CD4-positive, alpha-beta T cell treated with Interleukin-12 subunit alpha and Interleukin-12 subunit beta, for 1 hour (primary cell): ENCODE results near the gene OR6B2.
"Not testable (repeated sequence)": the region's sequence is repeated elsewhere in the genome, so short reads cannot be mapped to it uniquely, and the experiment has no call there.

ENCODE experiments used
- DNase-seq: peaks from one replicate; pipeline ENCODE4 v3.0.0-alpha.2; 2020

Gene OR6B2

DNA sequence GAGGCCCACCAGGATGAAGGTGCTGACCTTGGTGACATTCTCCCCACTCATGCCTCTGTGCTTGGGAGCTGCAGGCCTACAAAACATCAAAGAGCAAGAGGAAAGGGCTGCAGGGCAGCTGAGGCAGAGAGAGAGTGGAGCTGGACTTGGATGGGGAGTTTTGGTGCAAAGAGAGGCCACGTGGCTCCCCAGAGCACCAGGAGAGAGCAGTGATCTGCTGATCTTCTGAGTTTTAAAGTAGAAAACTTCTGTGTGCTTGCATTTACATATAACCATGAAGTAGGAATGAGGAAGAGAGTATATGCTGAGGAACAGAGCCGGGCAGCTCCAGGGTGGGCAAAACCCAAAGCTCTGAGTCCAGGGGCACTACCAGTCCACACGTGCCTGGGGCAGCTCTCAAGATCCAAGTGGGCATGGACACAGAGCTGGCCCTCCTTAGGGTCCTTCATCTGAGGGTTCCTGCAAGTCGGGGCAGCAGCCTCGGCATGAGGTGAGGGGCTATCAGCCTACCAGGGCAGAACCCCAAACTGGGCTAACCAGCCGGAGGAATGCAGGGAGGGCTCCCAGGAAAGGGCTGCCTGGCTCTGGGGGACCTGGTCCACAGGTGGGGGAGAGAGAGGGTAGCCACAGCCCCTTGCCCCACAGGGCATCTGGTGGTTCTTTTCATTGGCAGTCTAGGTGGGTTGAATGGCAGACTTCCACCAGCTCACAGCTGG is at the start of gene OR6B2:
Gene OR6B2 (minus strand): TSS at position 51 of the 716 bp plus-strand sequence. CDS start 0 bp downstream, at position 51.
- DNase-seq: no peak

GRCh38 chr2:240078631-240079030 is 48.4 kb upstream of the OR6B2 start:
- DNase-seq: no peak

- DNase-seq: no peak
Observed at GRCh38 chr2:240077442-240077841, 47.2 kb upstream of the OR6B2 start.

GRCh38 chr2:240074545-240074944 is 44.3 kb upstream of the OR6B2 start:
- DNase-seq: no peak

- no peak for DNase-seq
Observed at GRCh38 chr2:240070907-240071306, 40.7 kb upstream of the OR6B2 start.

DNA sequence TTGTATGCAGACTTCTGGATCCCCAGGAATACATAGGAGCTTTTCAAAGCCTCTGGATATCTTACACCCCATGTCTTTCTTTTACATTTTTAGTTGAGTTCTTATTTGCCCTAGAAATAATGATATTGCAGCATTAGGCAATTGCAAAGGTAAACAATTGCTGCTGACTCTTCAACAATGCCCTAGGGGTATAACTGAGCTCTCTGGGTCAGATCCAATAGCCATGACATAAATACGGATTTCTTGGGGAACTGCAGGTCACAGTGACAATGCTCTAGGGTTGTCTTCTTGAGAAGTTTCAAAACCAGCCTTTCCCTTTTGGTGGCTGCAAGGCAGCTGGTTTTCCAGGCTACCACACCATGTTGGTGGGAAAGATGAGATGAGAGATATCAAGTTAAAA is 39.6 kb upstream of the OR6B2 start:
- no peak for DNase-seq

DNA sequence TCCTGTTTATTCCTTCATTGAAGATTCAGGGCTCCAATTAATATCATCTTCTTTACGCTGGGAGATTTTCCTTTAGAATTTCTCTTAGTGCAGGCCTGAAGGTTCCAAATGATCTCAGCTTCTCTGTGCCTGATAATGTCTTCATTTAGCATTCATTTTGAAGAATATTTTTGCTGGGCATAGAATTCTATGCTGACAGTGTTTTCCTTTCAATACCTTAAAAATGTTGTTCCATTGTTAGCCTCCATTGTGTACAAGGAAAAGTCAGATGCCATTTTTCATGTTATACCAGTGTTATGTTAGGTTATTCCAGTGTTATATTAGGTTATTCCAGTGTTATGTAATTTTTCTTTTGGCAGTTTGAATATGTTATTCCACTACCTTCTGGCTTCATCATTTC is 38.0 kb upstream of the OR6B2 start:
- no peak for DNase-seq

GRCh38 chr2:240066489-240066888 is 36.3 kb upstream of the OR6B2 start:
- no peak for DNase-seq

DNA sequence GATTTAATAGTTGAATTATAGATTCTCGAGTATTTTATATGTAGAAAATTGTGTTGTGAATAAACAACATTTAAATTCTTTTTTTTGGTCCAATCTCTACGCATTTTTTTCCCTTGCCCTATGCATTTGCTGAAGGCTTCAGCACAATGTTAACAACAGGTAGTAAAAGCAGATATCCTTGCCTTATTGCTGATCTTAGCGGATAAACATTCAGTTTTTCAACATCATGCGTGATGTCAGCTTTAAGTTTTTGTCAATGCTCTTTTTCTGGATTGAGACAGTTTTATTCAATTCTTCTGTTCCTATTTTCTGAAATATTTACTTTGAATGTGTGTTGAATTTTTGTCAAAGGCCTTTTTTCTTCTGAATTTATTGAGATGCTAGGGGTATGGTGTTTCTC is 34.7 kb upstream of the OR6B2 start:
- DNase-seq: no peak

- peak; percentile 63 for DNase-seq
Observed at GRCh38 chr2:240060977-240061591, 30.9 kb upstream of the OR6B2 start.

GRCh38 chr2:240056678-240057077 is 26.4 kb upstream of the OR6B2 start:
- DNase-seq: no peak

DNA sequence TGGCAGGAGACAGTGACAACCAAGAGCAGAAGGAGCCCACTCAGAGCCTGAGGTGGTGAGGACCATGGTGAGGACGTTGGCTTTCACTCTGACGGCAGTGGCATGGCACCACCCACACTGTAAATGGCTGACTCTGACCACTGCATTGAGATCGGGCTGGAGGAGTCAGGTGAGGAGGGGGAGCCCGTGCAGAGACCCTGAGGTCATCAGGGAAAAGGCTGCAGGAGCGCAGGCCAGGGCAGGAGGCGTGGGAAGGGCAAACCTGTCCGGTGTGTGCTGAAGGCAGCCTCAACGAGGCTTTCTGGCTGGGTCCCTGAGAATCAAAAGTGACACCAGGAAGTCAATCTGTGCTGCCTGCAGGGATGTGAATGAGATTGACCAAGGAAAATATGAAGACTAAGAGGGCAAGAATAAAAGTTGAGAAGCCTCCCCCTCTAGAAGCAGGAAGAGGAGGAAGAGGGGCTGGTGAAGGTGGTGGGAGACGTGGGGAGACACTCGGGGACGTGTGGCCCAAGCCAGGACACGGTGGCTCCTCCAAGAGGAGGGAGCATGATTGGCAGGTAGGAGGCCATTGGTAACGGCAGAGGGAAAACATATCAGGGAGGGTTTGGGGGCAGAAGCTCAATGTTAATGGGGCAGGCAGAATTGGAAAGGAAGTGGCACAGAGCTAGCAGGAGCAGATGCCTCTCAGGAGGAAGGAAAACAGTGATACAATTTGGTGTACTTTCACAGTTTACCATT is 25.1 kb upstream of the OR6B2 start:
- no peak for DNase-seq

DNA sequence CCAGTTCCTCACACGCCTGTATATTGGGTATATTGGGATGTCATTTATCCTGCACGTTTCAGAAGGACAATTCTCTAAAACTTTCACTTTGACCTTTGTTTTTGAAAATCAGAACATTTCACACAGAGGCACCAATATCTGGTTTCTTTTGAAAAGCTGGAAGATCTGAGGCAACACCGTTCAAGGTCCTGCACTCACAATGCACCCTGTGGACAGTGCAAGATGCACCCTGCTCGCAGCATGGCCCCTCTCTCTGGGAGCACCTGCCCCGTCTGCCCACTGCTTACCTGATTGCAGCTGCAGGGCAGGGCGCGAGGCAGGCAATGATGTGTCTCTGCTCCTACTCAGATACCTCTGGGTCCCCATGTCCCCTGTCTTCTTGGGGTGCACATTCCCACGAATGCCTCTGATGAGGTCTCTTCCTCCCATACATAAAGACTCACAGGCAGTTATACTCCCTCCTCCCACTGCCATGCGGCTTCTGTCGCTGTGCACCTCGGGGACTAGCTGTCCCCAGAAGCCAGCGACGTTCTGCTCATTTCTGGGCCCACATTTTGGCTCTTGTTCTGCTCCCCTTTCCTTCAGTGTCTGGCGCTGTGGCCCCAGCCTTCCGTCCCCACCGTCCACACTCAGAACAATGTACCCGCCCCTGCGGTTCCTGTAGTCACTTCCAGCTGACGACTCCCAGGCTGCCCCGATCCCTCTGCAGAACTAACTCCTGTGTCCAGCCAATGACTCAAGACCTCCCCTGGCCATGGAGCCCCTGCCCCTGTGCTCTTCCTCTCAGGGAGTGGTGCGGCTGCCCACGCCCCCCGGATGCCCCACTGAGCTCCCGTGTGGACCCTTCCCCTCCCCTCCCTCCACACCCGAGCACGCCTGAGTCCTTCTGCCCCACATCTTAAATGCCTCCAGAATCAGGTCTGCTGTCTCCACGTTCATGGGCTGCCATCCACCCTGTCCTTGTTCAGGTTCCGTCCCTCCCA is 23.2 kb upstream of the OR6B2 start, which contains the start of gene OR6B3:
Gene OR6B3 (minus strand): TSS at position 349 of the 983 bp plus-strand sequence.
- DNase-seq: no peak

DNA sequence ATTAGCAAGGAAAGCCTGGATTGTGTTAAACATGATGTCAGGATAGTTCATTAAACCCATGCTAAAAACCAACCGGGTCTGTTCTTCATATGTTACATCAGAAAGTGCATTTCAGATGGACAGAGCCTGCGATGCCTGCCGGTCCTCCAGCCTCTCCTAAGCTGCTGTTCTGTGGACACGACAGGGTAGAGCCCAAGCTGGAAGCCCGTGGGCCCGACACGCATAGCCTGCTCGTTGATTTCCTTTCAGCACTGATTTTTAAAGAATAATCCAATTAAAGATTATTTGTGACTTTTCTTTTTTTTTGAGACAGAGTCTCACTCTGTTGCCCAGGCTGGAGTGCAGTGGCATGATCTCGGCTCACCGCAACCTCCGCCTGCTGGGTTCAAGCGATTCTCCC is 22.3 kb upstream of the OR6B2 start:
- DNase-seq: no peak

DNA sequence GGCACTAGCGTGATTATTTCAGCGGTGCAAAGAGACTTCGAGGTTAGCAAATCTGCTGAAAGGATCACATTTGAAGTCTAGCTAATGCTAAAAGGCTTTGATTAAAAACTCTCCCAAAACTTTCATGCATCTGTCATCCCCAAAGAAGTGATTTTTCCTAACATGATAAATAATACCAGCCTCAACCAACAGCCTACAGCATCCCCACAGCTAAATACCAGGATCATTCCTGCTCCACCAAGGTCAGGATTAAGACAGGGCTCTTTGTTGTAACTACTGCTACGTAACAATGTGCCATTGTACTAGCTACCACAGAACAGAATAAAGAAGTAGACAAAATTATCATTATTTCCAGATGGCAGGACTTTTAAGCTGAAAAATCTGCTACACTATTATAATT is 21.5 kb upstream of the OR6B2 start:
- DNase-seq: no peak

DNA sequence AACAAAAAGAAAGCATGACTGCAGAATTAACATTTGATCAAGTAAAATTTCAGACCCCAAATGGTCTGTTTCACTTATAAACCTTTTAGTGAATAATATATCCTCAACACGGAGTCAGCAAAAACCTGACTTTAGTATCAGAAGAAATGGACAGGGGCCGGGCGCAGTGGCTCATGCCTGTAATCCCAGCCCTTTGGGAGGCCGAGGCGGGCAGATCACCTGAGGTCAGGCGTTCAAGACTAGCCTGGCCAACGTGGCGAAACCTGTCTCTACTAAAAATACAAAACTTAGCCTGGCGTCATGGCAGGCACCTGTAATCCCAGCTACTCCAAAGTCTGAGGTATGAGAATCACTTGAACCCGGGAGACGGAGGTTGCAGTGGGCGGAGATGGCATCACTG is 20.0 kb upstream of the OR6B2 start:
- no peak for DNase-seq

GRCh38 chr2:240048237-240048636 is 18.0 kb upstream of the OR6B2 start:
- DNase-seq: no peak

DNA sequence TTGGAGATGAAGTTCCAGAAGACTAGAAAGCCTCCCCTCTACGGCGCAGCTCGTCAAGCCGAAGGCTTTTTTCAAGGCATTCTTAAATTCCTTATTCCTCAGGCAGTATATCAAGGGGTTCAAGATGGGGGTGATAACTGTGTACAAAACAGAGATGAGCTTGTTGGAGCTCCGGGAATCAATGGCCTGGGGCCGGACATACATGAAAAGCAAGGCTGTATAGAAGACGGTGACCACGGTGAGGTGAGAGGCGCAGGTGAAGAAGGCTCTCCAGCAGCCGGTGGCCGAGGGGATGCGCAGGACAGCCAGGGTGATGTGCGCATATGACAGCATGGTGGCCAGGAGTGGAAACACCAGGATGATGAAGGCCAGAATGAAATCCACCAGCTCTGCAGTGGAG is 14.9 kb upstream of the OR6B2 start:
- no peak for DNase-seq

GRCh38 chr2:240044096-240044495 is 13.9 kb upstream of the OR6B2 start:
- DNase-seq: not testable (repeated sequence)

GRCh38 chr2:240043279-240043989 is 13.2 kb upstream of the OR6B2 start:
- no peak for DNase-seq

- no peak for DNase-seq
Observed at GRCh38 chr2:240042740-240043139, 12.5 kb upstream of the OR6B2 start.

GRCh38 chr2:240041363-240041762 is 11.1 kb upstream of the OR6B2 start:
- no peak for DNase-seq
